HG02870 (cell line): ENCODE results near the gene C1QTNF12.

ENCODE experiments used
- ATAC-seq: cut with Tn5 transposase; IDR thresholded peaks from one replicate; pipeline ENCODE4 v1.9.1; 2021; ENCODE audit warnings: mild to moderate bottlenecking, moderate library complexity; ENCODE audit not compliant: unreplicated experiment

C1QTNF12 gene

DNA sequence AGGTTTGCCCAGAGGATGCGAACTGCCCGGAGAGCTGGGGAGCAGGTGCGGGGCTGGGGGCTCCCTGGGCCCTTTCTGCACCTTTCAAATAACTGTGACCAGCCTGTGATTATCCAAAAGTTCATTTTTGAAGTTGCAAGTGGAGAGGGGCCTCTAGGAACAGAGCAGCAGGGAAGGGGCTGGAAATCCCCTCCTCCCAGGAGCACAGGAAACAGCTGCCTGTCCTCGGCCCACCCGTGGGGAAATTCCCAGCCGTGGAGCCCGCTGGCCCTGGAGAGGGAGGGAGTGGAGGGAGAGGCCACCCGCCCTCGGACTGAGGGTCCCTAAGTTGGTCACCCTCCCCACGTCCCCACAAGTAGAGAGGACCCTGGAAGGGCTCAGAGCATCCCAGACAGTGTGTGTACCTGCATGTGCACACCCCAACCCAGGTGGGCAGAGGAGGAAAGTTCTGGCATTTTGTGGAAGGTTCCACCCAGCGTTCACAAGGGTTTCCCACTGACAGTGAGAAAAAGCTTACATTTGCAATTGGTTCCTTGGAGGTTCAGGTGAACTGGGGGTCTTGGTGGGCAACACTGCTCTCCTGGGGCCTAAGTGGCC lies 31.3 kb downstream of the C1QTNF12 start:
- no peak for ATAC-seq

GRCh38 chr1:1213345-1214265 lies 32.9 kb downstream of the C1QTNF12 start, which contains the start of gene TNFRSF4:
TNFRSF4 (minus strand) TSS chr1:1214153; CDS start chr1:1214127, 26 bp downstream.
- ATAC-seq = no peak

GRCh38 chr1:1212780-1213344 lies 33.7 kb downstream of the C1QTNF12 start:
- no peak for ATAC-seq

DNA sequence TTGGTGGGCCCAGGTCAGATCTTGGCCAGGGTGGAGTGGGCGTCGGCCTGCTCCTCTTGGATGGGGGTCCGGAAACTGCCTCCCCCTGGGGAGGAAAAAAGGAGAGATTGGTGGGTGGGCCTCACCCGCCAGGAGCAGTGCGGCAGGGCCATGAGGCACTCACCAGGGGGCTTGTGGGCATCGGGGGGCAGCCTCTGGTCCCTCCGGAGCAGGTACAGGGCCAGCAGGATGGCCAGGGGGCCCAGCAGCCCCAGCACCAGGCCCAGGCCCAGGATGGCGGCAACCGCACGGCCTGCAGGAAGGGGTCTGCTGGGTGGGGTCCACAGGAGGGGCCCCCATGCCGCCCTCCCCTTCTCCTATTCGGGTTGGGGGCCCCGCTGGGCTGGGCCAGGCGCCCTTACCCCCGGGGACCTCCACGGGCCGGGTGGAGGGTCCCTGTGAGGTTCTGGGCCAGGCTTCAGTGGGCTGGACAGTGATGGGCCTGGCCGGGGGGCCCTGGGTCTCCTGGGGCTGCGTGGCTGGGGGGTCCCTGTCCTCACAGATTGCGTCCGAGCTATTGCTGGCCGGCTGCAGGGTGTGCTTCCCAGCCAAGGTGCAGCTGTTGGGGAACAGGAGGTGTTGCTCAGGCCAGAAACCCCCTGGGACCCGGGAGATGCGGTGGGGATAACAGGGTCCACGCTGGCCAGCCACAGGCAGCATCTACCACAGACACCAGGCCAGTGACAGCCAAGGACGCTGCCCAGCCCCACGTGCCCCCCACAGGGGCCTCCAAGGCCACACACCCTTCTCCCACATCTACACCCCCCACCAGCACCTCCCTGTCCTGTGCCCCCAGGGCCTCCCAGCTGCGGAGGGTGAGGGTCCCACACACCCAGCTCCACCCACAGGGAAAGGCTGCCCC lies 34.7 kb downstream of the C1QTNF12 start:
- no peak for ATAC-seq

GRCh38 chr1:1210726-1211540 lies 35.6 kb downstream of the C1QTNF12 start:
- no peak for ATAC-seq

- ATAC-seq = no peak
Observed at GRCh38 chr1:1208713-1209433, 37.6 kb downstream of the C1QTNF12 start.

- ATAC-seq = no peak
Observed at GRCh38 chr1:1207571-1207892, 39.0 kb downstream of the C1QTNF12 start.

GRCh38 chr1:1206966-1207531 lies 39.5 kb downstream of the C1QTNF12 start:
- ATAC-seq = no peak

DNA sequence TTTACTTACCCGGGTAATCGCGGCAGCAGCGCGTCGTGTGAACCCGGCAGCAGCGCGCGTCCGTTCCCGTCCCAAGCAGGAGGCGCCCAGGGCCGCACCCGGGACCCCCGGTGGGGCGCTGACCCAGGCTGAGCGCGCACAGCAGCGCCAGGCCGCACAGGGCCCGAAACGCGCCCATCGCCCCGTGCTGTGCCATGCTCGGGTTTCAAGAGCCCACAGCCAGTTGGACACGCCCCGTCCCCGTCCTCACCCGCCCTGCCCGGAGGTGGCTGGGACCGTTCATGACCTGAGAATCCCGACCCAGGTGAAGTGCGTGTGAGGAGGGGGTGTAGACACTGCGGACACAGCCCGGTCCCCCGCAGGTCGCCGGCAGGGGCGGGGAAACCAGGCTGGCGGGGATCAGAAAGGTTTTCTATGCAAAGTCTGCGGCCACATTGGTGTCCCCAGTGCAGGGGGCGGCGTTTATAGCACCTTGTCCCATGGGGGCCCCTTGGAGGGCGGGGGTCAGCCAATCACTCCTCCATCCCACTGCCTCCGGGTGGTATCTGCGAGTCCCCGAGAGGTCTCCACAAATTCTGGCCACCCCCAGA lies 40.1 kb downstream of the C1QTNF12 start, which contains the start of gene TNFRSF18:
TSS of gene TNFRSF18 (minus strand) at position 217 of the 590 bp plus-strand sequence. CDS start at position 196, 21 bp downstream.
- ATAC-seq = no peak

GRCh38 chr1:1205769-1206375 lies 40.6 kb downstream of the C1QTNF12 start:
- no peak for ATAC-seq

GRCh38 chr1:1204998-1205768 lies 41.3 kb downstream of the C1QTNF12 start:
- no peak for ATAC-seq

DNA sequence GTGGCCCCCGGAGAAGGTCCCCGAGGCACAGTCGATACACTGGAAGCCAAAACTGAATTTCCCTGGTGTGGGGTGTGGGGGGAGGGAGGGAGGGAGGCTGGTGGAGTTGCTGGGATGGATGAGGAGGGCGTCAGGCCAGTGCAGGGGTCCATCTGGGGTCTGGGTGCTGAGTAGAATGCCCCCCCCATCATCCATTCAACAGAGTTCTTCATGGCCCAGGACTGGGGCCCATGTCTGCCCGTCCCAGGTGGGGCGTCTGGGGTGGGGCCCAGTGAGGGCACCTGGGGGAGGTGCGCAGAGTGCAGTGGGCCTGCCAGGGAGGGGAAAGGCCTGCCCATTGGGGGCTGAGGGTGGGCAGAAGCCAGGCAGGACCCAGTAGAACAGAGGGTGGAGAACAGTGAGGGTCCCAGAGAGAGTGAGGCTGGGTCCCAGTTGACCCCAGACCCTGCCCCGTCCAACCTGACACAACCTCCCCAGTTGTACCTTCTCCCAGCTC lies 42.0 kb downstream of the C1QTNF12 start:
- ATAC-seq = no peak

GRCh38 chr1:1203561-1204424 lies 42.7 kb downstream of the C1QTNF12 start:
- ATAC-seq = no peak

DNA sequence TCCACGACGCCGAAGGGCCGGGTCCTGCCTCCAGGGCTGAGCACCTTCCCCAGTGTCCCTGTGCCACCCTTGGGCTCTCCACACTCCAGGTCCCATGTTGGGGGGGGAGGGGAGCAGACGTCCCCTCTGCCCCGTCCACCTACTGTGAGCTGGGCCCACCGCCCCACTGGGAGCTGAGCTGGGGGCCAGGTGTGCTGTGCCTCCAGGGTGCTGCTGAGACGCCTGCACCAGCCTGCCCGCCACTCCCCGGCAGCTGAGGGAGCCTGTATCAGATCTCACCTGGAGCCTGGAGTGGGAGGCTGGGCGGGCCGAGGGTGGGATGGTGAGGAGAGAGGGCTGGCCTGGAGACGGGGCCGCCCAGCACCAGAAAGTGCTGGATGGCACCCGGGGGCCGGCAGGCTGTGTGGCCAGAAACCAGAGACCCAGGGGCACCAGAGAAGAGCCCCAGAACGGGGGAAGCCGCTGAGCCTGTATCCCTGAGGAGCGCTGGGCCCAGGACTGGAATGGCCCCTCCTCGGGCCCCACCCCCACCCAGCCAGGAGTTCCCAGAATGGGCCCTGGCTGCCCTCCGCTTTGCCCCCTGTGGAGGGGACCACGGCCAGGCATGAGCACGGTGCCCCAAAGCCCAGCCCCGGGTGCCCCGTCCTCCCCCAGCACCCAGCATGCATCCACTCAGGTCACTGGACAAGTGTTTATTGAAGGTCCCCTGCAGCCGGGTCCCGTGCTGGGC lies 43.5 kb downstream of the C1QTNF12 start:
- no peak for ATAC-seq
